ENCODE measurements around the gene KIF2A.
"Not testable (repeated sequence)": the region's sequence is repeated elsewhere in the genome, so short reads cannot be mapped to it uniquely, and the experiment has no call there.

KIF2A gene

DNA sequence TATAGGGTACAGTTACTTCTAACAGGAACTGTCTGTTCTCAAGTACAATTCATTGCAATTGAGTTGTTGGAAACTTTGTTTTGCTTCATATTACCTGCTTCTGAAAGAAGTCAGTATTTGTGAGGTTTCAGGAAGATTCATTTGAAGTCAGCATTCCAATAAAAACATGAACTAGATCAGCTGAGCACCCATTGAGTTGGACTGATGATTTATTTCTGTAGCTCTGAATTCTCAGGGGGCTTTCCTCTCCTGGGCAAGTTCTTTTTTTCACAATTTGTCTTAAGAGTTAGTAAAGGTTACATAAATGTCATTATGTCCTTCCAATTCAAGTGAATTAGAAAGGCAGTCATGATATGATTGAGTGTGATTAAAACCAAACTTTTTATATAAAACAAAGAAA lies 16.2 kb upstream of the KIF2A start:
- in situ Hi-C loops (cut with MboI; ENCODE audit: low sequenced_read_pairs), result no loop called here

DNA sequence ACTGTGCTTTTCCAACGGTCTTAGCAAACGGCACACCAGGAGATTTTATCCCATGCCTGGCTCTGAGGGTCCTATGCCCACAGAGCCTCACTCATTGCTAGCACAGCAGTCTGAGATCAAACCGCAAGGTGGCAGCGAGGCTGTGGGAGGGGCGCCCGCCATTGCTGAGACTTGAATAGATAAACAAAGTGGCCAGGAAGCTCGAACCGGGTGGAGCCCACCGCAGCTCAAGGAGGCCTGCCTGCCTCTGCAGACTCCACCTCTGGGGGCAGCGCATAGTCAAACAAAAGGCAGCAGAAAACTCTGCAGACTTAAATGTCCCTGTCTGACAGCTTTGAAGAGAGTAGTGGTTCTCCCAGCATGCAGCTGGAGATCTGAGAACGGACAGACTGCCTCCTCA lies 14.2 kb upstream of the KIF2A start:
- in situ Hi-C loops (cut with MboI; ENCODE audit: low sequenced_read_pairs), result not testable (repeated sequence)

DNA sequence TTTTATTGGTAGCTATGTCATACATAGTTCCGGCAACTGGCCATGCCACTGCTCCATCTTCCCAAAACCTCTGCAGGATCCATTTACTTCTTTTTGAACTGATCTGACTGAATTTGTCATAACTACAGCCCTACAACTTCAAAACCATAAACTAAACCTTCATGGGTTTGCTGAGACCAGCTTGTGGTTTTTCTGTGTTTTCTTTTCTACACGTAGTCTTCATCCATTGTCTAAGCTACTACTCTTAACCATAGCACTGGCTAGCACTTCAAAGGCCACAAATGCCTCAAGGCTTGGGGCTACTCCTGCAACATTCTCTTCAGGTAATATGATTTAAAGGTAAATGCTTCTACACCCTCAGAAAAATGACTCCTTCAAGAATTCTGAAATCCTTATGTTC lies 9.0 kb upstream of the KIF2A start:
- in situ Hi-C loops (cut with MboI; ENCODE audit: low sequenced_read_pairs), result no loop called here

DNA sequence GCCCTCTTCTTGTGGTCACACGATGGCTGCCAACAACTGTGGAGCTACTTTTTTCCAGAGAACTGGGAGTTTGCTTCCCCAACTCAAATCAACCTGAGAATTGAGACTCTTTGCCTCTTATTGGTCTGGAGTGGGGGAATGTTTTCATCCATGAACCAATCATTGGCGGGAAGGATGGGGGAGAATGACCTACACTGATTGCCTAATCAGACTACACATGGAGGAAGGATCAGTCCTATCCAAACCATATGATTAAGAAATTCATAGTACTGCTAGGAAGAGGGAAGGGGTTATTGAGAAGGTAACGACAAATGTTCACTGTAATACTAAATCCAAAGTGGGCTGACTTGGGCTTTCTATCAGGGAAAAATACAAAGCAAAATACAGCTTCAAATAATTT lies 7.9 kb upstream of the KIF2A start:
- in situ Hi-C loops (cut with MboI; ENCODE audit: low sequenced_read_pairs), result no loop called here

DNA sequence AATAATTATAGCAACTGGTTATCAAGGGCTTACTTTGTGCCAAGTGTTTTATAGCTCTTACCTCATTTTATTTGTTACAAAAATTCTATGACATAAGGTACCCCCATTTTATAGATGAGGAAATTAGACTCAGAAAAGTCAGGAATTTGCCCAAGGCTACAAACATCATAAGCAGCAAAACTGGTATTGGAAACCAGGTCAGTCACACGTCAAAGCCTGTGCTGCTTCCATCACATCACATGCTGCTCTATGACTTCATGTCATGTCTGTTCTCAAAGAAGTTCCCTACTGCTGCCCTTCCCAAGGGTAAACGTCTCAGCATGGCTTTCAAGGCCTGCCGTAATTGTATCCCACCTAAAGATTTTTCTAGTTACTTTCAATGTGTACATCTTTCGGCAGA lies 6.9 kb upstream of the KIF2A start:
- in situ Hi-C loops (cut with MboI; ENCODE audit: low sequenced_read_pairs), result no loop called here

DNA sequence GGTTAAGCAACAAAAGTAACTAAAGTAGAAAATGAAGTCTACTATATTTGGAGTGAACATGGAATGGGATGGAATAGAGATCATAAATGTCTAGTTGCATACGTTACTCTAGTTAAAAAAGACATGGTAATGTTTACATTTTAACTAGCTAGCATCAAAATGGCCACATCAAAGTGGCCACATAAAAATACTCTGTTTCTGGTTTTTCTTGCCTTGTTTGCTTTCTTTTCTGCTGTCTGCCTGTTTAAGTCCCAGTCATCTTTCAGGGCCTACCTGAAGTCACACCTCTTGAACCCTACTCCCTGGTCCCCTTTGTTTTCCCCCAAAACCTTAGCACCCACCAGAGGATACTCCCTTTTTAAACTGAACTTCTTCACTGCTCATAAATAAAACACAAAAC lies 6.4 kb upstream of the KIF2A start:
- in situ Hi-C loops (cut with MboI; ENCODE audit: low sequenced_read_pairs), result no loop called here

DNA sequence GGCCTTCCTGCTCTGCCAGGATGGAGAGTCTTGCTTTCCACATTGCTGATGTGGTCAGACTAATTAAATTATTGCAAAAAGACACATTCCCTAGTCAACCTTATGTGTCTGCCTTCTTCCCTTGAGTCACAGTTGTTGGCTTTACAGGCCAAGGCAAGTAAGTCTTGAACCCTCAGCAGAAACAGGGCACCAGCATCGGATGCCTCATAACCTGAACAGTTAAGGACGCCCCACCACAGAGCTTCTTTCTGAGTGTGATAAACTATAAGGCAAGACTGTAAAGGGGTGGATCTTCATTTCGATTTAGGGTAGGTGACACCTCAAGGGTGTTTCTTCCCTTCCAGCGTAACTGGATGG lies 670 bp upstream of the KIF2A start:
- in situ Hi-C loops (cut with MboI; ENCODE audit: low sequenced_read_pairs), result no loop called here

DNA sequence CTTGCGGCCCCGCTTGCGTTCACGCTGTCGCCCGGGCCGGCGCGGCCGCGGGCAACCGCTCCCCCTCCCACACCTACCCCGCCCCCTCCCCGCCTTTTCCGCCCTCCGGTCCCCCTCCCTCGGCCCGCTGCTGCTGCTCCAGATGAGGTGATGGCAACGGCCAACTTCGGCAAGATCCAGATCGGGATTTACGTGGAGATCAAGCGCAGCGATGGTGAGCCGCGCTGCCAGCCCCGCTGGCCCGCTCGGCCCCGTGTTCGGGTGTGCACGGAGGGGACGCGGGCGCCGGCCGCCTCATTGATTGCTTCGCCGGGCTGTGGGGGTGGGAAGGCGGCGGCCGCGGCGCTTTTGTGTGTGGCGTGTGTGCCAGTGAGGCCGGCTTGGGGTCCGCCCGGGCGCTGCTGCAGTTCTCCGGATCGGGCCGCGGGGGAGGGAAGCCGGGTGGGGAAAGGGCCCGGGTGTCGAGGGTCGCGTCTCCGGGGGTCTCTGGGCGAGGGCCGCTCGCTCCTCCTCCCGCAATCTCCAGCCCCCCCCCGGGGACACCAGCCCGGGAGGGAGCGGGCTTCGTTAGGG lies 403 bp downstream of the KIF2A start:
- in situ Hi-C loops (cut with MboI; ENCODE audit: low sequenced_read_pairs), result no loop called here

DNA sequence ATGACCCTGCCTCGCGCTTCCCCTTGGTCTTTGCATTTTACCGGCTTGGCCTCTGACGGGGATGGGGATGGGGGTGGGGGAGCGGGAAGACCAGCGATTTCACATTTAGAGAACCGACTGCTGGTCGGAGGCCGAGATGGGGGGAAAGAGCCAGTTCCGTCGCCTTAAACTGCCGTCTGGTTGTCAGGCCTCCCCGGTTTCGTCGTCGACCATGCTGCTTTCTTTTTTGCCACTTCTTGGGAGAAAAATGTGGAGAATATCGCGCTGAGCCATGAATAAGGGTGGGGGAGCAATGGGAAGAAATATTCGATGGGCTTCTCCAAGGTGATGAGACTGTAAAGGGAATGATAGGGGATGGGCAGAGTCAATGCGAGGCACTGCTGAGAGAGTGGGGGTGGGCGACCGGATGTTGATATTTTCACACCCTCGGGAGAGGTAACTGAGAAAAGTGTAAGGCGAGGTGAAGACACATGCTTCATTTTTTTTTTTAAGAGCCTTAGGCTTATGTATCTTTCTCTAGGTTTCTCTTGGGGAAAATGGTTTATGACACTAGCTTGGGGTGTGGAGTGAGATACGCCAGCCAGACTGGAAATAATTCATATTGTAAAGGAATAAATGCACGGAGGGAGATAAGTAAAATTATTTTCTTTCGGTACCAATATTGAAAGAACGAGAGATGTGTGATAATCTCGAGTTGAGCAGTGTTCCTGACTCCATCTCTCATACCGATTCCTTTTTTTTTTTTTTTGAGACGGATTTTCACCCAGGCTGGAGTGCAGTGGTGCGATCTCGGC lies 1.1 kb downstream of the KIF2A start:
- in situ Hi-C loops (cut with MboI; ENCODE audit: low sequenced_read_pairs), result no loop called here

DNA sequence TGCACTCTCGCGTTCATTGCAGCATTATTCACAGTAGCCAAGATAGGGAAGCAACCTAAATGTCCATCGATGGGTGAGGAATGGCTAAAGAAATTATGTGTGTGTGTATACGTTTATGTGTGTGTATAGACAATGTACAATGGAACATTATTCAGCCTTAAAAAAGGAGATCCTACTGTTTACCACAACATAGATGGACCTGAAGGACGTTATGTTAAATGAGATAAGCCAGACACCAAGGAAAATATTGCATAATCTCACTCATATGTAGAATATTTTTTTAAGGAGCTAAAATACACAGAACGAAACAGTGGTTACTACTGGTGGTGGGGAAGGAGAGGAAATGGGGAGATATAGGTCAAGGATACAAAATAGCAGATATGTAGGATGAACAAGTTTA lies 2.4 kb downstream of the KIF2A start:
- in situ Hi-C loops (cut with MboI; ENCODE audit: low sequenced_read_pairs), result no loop called here

DNA sequence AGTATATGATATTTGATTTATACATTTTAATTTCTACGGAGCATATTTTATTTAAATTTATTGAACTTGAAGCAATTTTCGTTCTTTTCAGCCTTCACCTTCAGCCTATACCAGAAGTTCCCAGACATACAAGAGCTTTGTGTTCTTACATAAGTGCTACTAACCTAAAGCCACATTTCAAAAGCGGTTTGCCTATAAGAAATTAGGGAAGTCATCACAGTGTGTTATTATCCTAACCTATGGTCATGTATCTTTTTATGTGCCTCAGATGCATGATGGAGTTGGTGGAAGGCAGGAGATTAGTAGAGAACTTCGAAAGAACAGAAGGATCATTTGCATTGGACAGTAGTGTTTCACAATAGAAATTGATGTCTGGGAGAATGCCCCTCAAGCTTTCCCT lies 3.1 kb downstream of the KIF2A start:
- in situ Hi-C loops (cut with MboI; ENCODE audit: low sequenced_read_pairs), result no loop called here

DNA sequence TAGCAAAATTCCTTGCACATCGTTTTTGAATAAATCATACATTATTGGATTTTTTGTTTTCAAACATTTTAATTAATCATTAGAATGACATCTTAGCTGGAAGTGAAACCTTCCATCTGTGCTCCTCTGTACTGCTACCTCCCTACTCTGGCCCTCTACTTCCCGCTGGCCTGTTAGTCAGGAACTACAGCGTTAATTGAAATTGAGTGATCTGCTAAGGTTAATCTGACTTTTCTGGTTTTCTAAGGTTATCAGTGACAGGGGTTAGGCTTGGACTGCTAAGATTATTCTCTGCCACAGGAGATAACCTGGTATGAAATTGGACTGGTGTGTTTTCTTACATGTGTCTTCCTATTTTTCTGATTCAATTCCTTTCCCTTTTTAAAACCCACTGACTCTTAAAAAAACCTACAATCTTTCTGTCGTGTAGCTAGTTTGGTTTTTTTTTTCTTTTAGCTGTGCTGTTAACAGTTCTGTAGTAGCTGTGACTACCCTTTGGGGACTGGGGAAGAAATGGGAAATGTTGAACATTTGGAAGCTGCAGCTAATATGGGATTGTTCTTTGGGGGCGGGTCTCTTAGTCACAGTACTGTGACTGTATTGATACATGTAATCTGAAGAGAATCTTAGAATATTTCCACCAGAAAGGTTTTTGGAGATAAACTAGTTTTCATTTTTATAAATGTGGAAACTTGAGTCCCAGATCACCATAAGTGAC lies 4.6 kb downstream of the KIF2A start:
- in situ Hi-C loops (cut with MboI; ENCODE audit: low sequenced_read_pairs), result no loop called here

DNA sequence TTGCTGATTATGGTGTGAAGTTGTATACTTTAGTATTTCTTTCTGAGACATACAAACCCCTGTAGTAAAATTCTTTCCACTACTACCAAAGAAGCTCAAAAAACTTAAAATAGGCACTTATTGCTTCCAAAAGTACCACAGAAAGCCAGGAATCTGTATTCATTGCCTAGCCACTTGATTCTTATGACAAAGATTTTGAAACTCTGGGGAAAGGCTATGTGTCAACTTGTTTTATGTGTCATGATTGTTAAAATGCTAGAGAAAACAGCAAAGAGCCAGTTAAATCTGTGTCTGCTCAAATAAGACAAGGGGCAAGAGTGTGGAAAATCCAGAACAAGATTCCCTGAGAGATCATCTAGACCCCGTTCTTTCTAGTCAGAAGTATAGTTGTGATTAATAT lies 6.0 kb downstream of the KIF2A start:
- in situ Hi-C loops (cut with MboI; ENCODE audit: low sequenced_read_pairs), result no loop called here

DNA sequence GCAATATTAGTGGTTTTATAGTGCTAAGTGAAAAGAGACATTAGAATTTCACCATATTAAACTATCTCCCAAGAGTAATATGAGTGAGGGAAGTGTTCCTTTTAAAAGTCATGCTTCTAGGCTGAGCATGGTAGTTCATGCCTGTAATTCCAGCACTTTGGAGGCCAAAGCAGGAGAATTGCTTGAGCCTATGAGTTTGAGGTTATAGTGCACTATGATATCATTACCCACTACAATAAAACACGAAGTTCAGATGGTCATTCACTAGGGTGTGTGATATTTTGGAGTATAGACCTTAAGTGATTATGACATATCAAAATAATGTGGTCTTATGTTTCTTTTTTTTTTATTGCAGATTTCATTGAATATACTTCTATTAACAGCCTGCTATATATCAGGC lies 6.7 kb downstream of the KIF2A start:
- in situ Hi-C loops (cut with MboI; ENCODE audit: low sequenced_read_pairs), result no loop called here

DNA sequence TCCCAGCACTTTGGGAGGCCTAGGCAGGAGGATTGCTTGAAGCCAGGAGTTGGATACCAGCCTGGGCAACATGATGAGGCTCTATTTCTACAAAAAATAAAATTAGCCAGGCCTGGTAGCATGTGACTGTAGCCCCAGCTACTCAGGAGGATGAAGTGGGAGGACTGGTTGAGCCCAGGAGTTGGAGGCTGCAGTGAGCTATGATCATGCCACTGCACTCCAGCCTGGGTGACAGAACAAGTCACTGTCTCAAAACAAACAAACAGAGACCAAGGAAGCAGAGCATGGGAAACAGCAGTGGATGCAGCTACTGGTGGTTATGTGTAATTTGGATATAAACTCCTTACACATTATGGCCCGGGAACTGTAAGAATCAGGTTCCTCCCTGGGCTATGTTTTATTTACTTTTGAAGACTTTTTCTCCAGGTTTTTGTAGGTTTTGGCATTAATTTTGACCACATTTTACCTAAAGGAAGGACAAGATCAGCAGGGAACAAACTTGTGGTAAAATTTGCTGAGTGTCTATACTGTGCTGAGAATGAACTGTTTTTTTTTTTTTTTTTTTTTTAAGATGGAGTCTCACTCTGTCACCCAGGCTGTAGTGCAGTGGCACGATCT lies 8.3 kb downstream of the KIF2A start:
- in situ Hi-C loops (cut with MboI; ENCODE audit: low sequenced_read_pairs), result no loop called here

DNA sequence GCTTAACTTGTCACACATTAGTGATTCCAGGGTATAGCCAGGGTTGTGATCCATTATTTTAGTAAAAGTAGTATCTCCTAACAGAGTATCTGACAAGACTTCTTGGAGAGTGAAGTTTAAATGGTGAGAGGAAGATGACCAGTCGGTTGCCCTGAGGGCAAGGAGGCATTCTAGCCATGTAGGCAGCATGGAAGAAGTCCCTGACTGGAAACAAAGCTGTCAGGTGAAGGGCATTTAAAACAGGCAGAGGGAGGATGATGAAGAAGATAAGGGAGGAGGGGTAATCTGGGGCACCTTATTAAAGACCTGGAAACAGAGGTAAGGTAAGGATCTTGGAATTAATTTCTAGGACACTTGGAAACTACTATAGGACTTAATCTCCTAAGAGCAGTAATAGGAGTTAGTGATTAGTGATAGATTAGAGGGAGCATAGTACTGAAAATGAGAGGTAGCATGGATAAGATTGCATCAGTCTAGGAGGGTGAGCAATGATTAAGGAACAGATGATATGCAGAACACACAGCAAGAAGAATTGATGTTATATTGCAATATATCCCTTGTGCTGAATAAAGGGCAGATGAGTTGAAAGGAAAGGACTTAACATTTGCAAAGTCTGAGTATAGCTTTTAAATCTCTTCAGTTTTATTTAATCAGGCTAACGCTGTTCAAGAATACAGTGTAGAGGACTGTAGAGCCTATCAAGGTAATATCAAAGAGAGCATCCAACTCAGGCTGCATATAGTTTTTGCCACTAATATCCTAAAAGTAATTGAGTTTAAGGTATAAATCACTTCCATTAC lies 9.6 kb downstream of the KIF2A start:
- in situ Hi-C loops (cut with MboI; ENCODE audit: low sequenced_read_pairs), result no loop called here

DNA sequence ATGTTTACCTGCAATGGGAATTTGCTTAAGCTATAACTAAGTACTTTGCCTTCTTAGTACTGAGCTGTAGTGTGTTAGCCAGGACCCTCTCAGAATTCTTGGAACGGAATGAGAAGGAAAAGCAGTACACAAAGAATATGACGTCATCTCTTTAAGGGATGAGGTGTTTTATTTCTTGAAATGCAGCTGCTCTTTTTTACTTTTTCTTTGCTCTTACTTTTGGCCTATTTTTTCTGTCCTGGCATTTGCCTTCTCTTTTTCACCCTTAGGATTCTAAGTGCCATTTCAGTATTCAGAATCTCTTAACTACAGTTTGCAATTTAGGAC lies 10.1 kb downstream of the KIF2A start:
- in situ Hi-C loops (cut with MboI; ENCODE audit: low sequenced_read_pairs), result no loop called here

DNA sequence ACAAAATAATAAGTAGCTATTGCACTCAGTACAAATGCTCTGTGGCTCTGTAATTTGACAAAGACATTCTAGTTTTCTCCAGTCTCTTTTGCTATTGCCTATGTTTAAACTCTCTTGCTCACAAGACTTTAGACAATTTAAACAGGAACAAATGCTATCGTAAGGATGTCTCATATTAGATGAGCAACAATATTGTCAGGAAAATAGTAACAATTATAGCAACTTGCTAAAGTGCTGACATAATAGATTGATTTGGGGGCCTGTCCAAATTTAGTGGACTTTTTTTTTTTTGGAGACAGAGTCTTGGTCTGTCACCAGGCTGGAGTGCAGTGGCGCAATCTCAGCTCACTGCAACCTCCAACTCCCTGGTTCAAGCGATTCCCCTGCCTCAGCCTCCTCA lies 11.8 kb downstream of the KIF2A start:
- in situ Hi-C loops (cut with MboI; ENCODE audit: low sequenced_read_pairs), result no loop called here

DNA sequence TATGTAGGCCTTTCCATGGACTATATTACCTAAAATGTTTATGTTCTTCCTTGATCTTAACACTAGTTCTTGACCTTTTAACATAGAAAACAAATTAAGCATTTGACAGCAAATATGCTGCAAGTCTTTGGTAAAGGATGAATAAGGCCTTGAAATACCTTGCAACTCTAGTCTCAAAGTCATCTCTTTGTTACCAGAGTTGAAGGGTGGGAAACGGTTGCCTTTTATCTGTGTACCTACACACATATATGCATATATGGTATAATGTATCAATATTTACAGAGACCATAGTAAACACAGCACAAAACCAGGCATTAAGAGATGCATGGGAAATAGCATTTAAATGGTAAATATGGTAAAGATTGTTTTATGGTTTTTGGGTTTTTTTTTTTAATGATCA lies 16.5 kb downstream of the KIF2A start:
- in situ Hi-C loops (cut with MboI; ENCODE audit: low sequenced_read_pairs), result no loop called here

DNA sequence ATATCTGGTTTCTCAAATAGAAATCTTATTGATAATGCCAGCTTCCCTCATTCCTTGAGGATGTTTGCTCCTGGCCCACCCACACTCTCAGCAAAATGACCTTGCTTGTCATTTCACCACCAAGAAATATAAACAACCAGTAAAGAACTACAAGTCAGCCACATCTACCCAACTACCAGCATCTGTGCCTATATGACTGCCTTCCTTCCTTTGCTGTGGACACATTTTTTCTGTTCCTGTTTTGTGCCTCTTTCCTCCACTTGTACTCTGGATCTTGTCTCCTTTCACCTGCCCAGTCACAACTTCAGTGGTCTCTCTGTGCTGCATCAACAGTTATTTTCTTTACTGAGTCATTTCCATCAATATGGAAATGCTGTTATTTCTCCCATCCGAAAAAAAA lies 20.3 kb downstream of the KIF2A start:
- in situ Hi-C loops (cut with MboI; ENCODE audit: low sequenced_read_pairs), result no loop called here

DNA sequence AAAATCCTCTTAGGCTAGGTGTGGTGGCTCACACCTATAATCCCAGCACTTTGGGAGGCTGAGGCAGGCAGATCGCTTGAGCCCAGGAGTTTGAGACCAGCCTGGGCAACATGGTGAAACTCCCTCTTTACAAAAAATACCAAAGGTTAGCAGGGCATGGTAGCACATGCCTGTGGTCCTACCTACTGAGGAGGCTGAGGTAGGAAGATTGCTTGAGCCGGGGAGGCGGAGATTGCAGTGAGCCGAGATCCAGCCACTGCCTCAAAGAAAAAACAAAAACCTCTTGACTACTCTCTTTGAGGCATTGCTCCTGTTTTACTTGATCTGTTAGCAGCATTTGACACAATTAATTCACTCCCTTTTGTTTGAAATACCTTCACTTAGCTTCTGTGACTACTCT lies 20.7 kb downstream of the KIF2A start:
- in situ Hi-C loops (cut with MboI; ENCODE audit: low sequenced_read_pairs), result no loop called here
